Measurements from ENCODE around the gene DGCR8. TPM values are rescaled to one million over a fixed set of nuclear protein-coding genes. Genes with fewer than 3 reads are reported as not detected.

DGCR8 gene
- total and polyA plus RNA-seq, 11 donors, result 8.8 to 22.1 (median 13.0) TPM

DNA sequence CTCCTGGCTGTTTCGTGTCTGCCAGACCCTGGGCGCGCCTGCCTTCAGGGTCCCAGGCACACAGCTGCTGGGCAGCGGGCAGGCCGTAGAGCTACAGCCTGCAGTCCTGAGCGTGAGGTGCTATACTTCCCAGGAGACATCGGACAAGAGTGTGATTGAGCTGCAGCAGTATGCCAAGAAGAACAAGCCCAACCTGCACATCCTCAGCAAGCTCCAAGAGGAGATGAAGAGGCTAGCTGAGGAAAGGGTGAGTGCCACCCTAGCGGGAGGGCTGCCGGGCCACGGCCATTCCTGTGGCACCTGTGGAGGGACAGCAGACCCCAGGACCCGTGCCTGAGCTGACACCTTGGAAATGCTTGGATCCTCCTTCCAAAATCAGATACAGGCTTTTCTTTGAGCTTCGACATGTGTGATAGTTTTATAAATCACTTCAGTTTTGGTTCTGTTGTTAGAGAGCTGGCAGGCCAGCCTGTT lies 28.8 kb downstream of the DGCR8 start:
- Histone ChIP-seq H3K9me3 (no peaks in the 10 kb centered on the region), H3K4me1 (peaks cover 0 to 17% (median 0%) of the 10 kb centered on the region in 12 donors), H3K27me3 (no peaks in the 10 kb centered on the region), H3K36me3 (peaks cover 0 to 97% (median 91%) of the 10 kb centered on the region in 9 donors), H3K27ac (no peak overlapping the region), H3K4me3 (no peak overlapping the region)
- intact Hi-C loops (cut with DNase I), result loop anchor here in 1 of 10 donors (10.0 kb wide), 1 partner anchor 134 kb away; no protein-coding TSS in a partner anchor
- WGBS, 4 donors, result 85 to 93% (median 90%) methylated on average over 8 to 12 of the region's 12 CpGs
- no peak for ATAC-seq
- DNase-seq, result peak in 2 of 5 donors; percentile 2 to 42
- TF ChIP-seq, protein P1, sequence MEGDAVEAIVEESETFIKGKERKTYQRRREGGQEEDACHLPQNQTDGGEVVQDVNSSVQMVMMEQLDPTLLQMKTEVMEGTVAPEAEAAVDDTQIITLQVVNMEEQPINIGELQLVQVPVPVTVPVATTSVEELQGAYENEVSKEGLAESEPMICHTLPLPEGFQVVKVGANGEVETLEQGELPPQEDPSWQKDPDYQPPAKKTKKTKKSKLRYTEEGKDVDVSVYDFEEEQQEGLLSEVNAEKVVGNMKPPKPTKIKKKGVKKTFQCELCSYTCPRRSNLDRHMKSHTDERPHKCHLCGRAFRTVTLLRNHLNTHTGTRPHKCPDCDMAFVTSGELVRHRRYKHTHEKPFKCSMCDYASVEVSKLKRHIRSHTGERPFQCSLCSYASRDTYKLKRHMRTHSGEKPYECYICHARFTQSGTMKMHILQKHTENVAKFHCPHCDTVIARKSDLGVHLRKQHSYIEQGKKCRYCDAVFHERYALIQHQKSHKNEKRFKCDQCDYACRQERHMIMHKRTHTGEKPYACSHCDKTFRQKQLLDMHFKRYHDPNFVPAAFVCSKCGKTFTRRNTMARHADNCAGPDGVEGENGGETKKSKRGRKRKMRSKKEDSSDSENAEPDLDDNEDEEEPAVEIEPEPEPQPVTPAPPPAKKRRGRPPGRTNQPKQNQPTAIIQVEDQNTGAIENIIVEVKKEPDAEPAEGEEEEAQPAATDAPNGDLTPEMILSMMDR (IDR thresholded peaks at IDR 0.05), result no peak
- no peak for TF ChIP-seq POLR2A (IDR thresholded peaks at IDR 0.05)

DNA sequence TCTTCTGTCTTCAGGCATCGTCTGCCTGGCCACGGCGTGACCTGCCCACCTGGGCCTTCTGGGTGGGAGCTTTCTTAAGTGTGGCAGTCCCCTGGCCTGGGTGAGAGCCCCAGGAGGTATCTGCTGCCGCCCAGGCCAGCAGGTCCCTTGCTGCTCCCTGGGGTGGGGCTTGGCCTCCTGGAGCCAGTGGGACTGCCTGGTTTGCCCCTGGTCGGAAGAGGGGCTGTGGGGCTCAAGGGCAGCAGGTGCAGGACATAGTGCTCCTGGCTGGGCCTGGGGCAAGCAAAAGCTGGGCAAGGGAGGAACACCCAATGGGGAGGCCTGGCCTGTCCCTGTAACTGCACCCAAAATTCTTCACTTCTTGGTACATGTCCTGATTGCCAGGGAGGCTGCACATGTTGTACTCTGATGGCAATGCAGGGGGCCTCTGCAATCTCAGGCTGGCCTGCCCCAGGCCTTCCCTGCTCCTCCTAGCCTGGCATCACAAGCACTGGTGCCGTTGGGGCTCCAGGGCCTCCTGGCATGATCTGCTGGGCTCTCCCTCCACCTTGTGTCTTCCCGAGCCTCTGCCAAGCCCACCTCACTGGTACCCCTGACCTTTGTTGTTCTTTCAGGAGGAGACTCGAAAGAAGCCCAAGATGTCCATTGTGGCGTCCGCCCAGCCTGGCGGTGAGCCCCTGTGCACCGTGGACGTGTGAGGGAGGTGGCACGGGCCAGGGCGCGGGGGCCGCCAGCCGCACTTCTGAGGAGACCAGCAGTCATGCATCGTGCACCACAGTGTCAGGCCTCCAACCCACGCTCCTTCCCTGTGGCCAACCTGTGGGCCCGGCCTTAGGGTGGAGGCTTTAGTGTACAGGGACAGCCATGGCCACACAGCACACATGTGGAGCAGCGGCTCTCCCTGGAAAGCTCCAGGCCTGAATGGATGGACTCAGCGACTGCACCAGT lies 29.6 kb downstream of the DGCR8 start:
- 82 to 86% (median 85%) methylated on average over 17 to 23 of the region's 23 CpGs for WGBS, 4 donors
- intact Hi-C loops (cut with DNase I), result loop anchor here in 3 of 10 donors (10.0 kb wide), 2 partner anchors 85 to 135 kb away; partner anchors contain the start of gene TANGO2 (in 2 of the 3)
- ATAC-seq, result peak in 2 of 4 donors; percentile 11 to 12

DNA sequence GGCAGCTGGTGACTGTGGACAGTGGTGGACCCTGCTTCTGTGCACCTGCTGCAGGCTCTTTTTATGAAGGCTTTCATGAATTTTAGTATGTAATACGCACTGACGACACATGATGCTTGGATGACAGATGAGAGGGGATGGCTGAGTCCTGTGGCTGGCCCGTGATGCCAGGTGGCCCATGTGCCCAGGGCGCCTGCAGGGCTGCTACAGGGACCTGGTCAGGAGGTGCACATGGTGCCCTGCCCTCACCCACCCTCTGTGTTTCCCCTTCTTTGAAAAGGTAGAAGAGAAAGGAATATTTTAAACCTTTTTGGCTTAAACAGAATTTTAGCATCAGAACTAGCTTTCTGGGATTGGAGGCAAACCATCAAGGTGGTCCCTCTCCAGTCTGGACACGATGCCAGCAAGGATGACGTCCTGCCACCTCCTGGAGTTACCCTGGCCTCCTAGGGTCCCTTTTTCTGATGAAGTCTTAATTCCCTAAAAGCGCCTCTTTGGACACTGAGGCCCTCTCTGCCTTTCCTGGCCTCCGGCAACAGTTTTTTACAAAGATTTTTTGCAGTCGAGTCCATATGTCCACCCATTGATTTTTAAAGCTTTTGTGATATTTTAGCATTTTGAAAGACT lies 30.4 kb downstream of the DGCR8 start:
- ATAC-seq, result no peak
- DNase-seq, result peak in 2 of 5 donors; percentile 8 to 55
- H3K27ac ChIP-seq, result no peak overlapping the region
- TF ChIP-seq, protein P1 (IDR thresholded peaks at IDR 0.05), result no peak
- no peak for TF ChIP-seq POLR2A (IDR thresholded peaks at IDR 0.05)
- peaks cover 0 to 20% (median 0%) of the 10 kb centered on the region in 12 donors for H3K4me1 ChIP-seq
- WGBS, 4 donors, result 82 to 90% (median 88%) methylated on average over 9 of the region's 9 CpGs
- intact Hi-C loops (cut with DNase I), result loop anchor here in 2 of 10 donors (10.0 kb wide), 1 partner anchor 86 kb away; the partner anchor contains the start of gene TANGO2 (in 2 of the 2)
- H3K36me3 ChIP-seq, result peaks cover 0 to 98% (median 91%) of the 10 kb centered on the region in 9 donors
- no peaks in the 10 kb centered on the region for H3K27me3 ChIP-seq
- no peaks in the 10 kb centered on the region for H3K9me3 ChIP-seq
- H3K4me3 ChIP-seq, result no peak overlapping the region

More for the DNA sequence above, 29.6 kb downstream of the DGCR8 start:
- DNase-seq, result peak in 2 of 5 donors; percentile 19 to 57
- H3K4me3 ChIP-seq, result no peak overlapping the region
- no peak for TF ChIP-seq POLR2A (IDR thresholded peaks at IDR 0.05)
- no peaks in the 10 kb centered on the region for H3K9me3 ChIP-seq
- H3K4me1 ChIP-seq, result peaks cover 0 to 17% (median 0%) of the 10 kb centered on the region in 12 donors
- no peak overlapping the region for H3K27ac ChIP-seq
- H3K36me3 ChIP-seq, result peaks cover 0 to 100% (median 96%) of the 10 kb centered on the region in 9 donors
- no peaks in the 10 kb centered on the region for H3K27me3 ChIP-seq

DNA sequence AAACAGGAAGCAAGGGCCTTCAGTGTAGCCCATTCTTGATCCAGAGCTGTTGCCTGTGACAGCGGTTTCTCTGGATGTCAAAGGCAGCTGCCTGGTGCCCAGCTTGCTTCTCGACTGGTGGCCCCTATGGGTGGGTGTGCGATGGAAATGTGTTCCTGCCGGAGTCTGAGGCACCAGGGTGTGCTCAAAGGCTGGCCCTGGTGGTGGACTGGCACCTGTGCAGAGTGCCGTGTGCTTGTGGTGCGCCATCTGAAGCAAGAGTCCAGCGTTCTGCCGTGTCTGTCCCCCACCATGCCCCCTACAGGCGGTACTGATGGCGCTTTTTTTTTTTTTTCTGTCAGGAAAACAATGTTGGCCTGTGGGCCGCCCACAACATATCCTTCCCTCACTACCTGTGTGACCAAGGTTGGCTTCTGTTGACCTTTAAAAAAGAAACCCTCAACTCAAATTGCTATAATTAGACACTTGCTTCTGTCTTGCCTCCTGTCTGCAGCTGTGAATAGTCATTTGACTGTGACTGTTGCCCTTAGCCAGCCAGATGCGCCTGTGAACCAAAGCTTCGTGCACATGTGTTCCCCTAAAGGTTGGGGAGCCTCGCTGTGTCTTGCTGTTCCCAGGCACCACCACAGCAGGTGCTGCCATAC lies 31.1 kb downstream of the DGCR8 start:
- Histone ChIP-seq H3K36me3 (peaks cover 0 to 96% (median 84%) of the 10 kb centered on the region in 9 donors), H3K9me3 (no peaks in the 10 kb centered on the region), H3K27me3 (no peaks in the 10 kb centered on the region), H3K27ac (no peak overlapping the region), H3K4me1 (peaks cover 0 to 27% (median 6%) of the 10 kb centered on the region in 12 donors), H3K4me3 (no peak overlapping the region)
- ATAC-seq (peak in 1 of 4 donors; percentile 16), DNase-seq (peak in 2 of 5 donors; percentile 24 to 47)
- intact Hi-C loops (cut with DNase I), result loop anchor here in 2 of 10 donors (10.0 kb wide), 1 partner anchor 86 kb away; the partner anchor contains the start of gene TANGO2 (in 2 of the 2)
- TF ChIP-seq, protein P1 (IDR thresholded peaks at IDR 0.05), result peak in 6 of 12 donors; percentile 10 to 36 (median 24)
- no peak for TF ChIP-seq POLR2A (IDR thresholded peaks at IDR 0.05)
- 52 to 65% (median 61%) methylated on average over 14 of the region's 14 CpGs for WGBS, 4 donors
